Left lung (tissue), 10 donors: ENCODE measurements around the gene TMEM229A. TPM values are rescaled to one million over a fixed set of nuclear protein-coding genes. Genes with fewer than 3 reads are reported as not detected.
A peak's percentile ranks its signal among the peaks of the same experiment; 100 is the strongest.

Experiments
- ATAC-seq: fragments of 200-7000 bp; cut with Tn5 transposase; one replicate; pipeline ENCODE4 v1.9.1; 2020; ENCODE audit warnings: moderate library complexity
- DNase-seq, 4 donors: peaks; one replicate each; pipeline ENCODE4 v3.0.0-alpha.2; 2013 to 2020
- H3K27ac ChIP-seq, 2 donors: fragments of 200-600 bp; sonication (generic) in 1 of 2; one replicate each; pipeline versions ENCODE4 v1.5.0 to v1.8.0; 2020 to 2021
- H3K27me3 ChIP-seq, 2 donors: fragments of 200-600 bp; sonication (generic) in 1 of 2; one replicate each; pipeline versions ENCODE4 v1.5.0 to v1.8.0; 2020 to 2021
- H3K36me3 ChIP-seq, 2 donors: fragments of 200-600 bp; sonication (generic) in 1 of 2; one replicate each; pipeline versions ENCODE4 v1.5.0 to v1.8.0; 2020 to 2021
- H3K4me1 ChIP-seq, 2 donors: fragments of 200-600 bp; one replicate each; pipeline ENCODE4 v1.8.0; 2021
- H3K4me3 ChIP-seq, 2 donors: fragments of 200-600 bp; sonication (generic) in 1 of 2; one replicate each; pipeline versions ENCODE4 v1.5.0 to v1.8.0; 2020 to 2021; ENCODE audit warnings: mild to moderate bottlenecking in 1 of 2
- H3K9me3 ChIP-seq, 2 donors: fragments of 200-600 bp; sonication (generic) in 1 of 2; one replicate each; pipeline versions ENCODE4 v1.5.0 to v1.8.0; 2020 to 2021
- intact Hi-C, 2 donors: fragments of 100-400 bp; cut with DNase I; formaldehyde crosslinking; loops; one replicate each; pipeline versions ENCODE4 v1.11.2 to v1.14.2; 2022
- polyA plus RNA-seq, 6 donors: library from polyadenylated mRNA; unstranded; fragments of 120-200 nt; gene quantifications; one replicate each; pipeline ENCODE4 v1.2.1, GENCODE V29; 2013; ENCODE audit not compliant: insufficient read length in 6 of 6
- total RNA-seq, 2 donors: library from RNA; stranded (reverse); fragmentation: NEBNext Ultra II Directional; extraction: Animal tissue kit (Norgen Biotek cat#: 25700); gene quantifications; one replicate each; pipeline ENCODE4 v1.2.1, GENCODE V29; 2021
- TF ChIP-seq, protein P1 (sequence below), 2 donors: fragments of 200-600 bp; sonication (generic) in 1 of 2; IDR thresholded peaks; one replicate each; pipeline versions ENCODE4 v1.5.0 to v1.8.0; 2021; ENCODE audit warnings: antibody characterized with exemption in 2 of 2
- donor health status: DM: no; HTN: yes; CAD: no.
- donor health status: DM: no; HTN: no; CAD: no.

TMEM229A gene
- total and polyA plus RNA-seq, 8 donors, result 0.13 to 1.6 (median 1.1) TPM

DNA sequence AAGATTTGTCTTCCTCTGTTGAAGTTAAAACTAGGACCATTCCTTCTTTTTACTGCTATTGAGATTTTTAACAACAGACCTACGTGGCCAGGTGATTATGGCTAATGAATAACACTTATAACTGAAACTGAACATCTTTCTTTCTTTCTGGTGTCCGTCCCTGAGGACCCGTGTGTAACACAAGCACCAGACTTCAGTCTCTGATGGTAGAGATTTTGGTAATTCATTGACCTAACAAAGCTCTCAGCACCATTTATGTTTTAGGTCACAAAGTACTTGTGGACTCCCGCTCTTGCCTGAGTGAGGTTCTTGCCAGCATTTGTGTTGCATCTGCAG is 40.4 kb upstream of the TMEM229A start:
- Histone ChIP-seq H3K36me3 (no peaks in the 10 kb centered on the region), H3K27ac (peak overlapping the region in 1 of 2 donors; percentile 21), H3K4me3 (no peak overlapping the region), H3K9me3 (peaks cover 0 to 2% of the 10 kb centered on the region in 2 donors), H3K4me1 (no peaks in the 10 kb centered on the region), H3K27me3 (no peaks in the 10 kb centered on the region)
- intact Hi-C loops, result no loop called here
- DNase-seq (no peak), ATAC-seq (no peak)
- TF ChIP-seq, protein P1, sequence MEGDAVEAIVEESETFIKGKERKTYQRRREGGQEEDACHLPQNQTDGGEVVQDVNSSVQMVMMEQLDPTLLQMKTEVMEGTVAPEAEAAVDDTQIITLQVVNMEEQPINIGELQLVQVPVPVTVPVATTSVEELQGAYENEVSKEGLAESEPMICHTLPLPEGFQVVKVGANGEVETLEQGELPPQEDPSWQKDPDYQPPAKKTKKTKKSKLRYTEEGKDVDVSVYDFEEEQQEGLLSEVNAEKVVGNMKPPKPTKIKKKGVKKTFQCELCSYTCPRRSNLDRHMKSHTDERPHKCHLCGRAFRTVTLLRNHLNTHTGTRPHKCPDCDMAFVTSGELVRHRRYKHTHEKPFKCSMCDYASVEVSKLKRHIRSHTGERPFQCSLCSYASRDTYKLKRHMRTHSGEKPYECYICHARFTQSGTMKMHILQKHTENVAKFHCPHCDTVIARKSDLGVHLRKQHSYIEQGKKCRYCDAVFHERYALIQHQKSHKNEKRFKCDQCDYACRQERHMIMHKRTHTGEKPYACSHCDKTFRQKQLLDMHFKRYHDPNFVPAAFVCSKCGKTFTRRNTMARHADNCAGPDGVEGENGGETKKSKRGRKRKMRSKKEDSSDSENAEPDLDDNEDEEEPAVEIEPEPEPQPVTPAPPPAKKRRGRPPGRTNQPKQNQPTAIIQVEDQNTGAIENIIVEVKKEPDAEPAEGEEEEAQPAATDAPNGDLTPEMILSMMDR (IDR thresholded peaks at IDR 0.05), result no peak

DNA sequence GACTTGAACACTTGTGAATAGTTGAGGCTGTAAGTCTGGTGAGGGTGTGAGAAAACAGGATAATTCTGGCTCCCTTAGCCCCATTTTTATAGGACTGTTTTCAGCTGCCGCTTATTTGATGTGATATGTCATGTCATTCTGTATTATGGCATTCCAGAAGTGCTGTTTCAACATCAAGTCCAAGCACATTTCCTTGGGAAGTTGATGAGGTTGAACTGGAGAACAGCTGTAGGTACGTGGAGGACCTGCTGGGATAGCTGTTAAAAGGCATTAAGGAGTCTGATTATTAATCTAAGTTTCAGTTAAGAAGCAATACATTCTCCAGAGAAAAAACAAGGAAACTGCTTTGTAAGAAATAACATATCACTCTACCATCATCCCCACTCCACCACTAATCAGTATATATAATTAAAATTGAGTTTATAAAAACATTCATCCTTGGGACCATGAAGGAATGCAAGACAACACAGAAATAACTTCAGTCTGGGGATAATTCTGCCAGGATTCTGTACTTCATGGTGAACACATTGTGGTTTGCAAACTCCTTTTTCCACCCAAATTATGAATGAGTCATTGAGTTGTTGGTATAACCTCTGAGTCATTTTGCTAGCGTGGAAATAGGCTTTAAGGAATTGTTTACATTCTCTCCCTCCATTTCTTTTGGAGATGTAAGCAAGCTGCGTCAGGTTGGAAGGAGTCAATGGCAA is 39.9 kb upstream of the TMEM229A start:
- DNase-seq (no peak), ATAC-seq (peak; percentile 62)
- H3K9me3 ChIP-seq, result peaks cover 0 to 2% of the 10 kb centered on the region in 2 donors
- no peaks in the 10 kb centered on the region for H3K27me3 ChIP-seq
- TF ChIP-seq, protein P1 (IDR thresholded peaks at IDR 0.05), result no peak
- intact Hi-C loops, result no loop called here
- H3K4me1 ChIP-seq, result no peaks in the 10 kb centered on the region
- H3K4me3 ChIP-seq, result no peak overlapping the region
- no peaks in the 10 kb centered on the region for H3K36me3 ChIP-seq
- H3K27ac ChIP-seq, result peak overlapping the region in 1 of 2 donors; percentile 21

DNA sequence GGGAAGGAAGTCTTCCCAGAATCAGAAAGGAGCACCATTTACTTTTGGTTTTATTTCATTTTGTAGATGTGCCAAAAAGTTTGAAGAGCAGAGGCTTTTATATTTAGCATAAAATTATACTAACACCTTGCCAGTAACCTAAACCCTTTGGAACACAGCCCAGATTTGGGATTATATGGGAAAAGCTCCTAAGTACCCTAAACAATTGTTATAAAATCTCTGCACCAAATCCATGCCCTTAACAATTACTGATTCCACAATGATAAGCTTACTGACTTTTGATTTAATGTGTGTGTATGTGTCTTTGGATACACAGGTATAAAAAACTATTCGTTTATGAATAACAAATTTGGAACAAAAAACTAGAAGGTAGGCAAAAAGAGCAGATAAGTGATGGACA is 39.0 kb upstream of the TMEM229A start:
- H3K27ac ChIP-seq, result no peak overlapping the region
- no peak overlapping the region for H3K4me3 ChIP-seq
- ATAC-seq (no peak), DNase-seq (no peak)
- no peaks in the 10 kb centered on the region for H3K27me3 ChIP-seq
- no peaks in the 10 kb centered on the region for H3K9me3 ChIP-seq
- no peaks in the 10 kb centered on the region for H3K4me1 ChIP-seq
- H3K36me3 ChIP-seq, result no peaks in the 10 kb centered on the region
- intact Hi-C loops, result no loop called here
- TF ChIP-seq, protein P1 (IDR thresholded peaks at IDR 0.05), result no peak

DNA sequence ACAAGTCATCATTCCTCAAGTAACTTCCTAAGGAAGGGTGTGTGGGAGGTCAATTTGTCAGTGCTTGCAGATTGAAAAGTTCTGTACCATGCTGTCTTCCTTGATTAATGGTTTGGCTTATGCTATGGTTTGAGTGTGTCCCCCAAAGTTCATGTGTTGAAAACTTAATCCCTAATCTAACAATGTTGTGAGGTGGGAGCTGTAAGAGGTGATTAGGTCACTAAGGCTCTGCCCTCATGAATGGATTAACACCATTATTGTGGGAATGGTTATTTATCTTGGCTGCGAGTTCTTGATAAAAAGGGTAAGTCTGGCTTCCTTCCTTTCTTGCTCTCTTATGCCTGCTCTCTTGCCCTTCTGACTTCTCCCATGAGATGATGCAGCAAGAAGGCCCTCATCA is 29.3 kb upstream of the TMEM229A start:
- Histone ChIP-seq H3K36me3 (no peaks in the 10 kb centered on the region), H3K27me3 (no peaks in the 10 kb centered on the region), H3K4me3 (no peak overlapping the region), H3K27ac (no peak overlapping the region), H3K4me1 (no peaks in the 10 kb centered on the region), H3K9me3 (no peaks in the 10 kb centered on the region)
- TF ChIP-seq, protein P1 (IDR thresholded peaks at IDR 0.05), result no peak
- ATAC-seq, result no peak
- intact Hi-C loops, result no loop called here
- DNase-seq, result no peak

DNA sequence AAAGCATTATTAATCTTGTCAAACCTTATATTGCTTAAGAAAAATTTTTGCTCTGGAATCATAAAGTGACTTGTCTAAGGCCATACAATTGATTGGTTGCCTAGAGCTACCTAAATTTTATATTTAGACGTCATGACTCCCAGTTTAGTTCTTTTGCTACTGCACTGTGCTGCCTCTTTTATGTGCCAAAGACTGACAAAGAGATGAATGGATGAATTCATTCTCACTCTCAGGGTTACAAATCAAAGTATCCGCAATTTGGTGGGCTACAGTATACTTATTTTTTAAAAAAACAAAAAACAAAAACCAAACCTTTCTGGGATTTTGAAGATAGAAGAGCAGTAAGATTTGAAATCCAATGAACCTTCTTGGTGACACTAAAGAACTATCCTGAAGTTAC is 27.7 kb upstream of the TMEM229A start:
- intact Hi-C loops, result no loop called here
- no peaks in the 10 kb centered on the region for H3K36me3 ChIP-seq
- ATAC-seq (no peak), DNase-seq (no peak)
- no peak overlapping the region for H3K27ac ChIP-seq
- TF ChIP-seq, protein P1 (IDR thresholded peaks at IDR 0.05), result no peak
- no peaks in the 10 kb centered on the region for H3K9me3 ChIP-seq
- no peak overlapping the region for H3K4me3 ChIP-seq
- no peaks in the 10 kb centered on the region for H3K27me3 ChIP-seq
- no peaks in the 10 kb centered on the region for H3K4me1 ChIP-seq
